HK-2 (cell line): ENCODE results near the gene CAPN10.
"Not testable (repeated sequence)": the region's sequence is repeated elsewhere in the genome, so short reads cannot be mapped to it uniquely, and the experiment has no call there.

Experiments
- DNase-seq: peaks from one replicate; pipeline ENCODE4 v3.0.0-alpha.2; 2018; ENCODE audit not compliant: unreplicated experiment

Gene CAPN10, protein sequence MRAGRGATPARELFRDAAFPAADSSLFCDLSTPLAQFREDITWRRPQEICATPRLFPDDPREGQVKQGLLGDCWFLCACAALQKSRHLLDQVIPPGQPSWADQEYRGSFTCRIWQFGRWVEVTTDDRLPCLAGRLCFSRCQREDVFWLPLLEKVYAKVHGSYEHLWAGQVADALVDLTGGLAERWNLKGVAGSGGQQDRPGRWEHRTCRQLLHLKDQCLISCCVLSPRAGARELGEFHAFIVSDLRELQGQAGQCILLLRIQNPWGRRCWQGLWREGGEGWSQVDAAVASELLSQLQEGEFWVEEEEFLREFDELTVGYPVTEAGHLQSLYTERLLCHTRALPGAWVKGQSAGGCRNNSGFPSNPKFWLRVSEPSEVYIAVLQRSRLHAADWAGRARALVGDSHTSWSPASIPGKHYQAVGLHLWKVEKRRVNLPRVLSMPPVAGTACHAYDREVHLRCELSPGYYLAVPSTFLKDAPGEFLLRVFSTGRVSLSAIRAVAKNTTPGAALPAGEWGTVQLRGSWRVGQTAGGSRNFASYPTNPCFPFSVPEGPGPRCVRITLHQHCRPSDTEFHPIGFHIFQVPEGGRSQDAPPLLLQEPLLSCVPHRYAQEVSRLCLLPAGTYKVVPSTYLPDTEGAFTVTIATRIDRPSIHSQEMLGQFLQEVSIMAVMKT

GRCh38 chr2:240586198-240586918, at the start of gene CAPN10:
Gene CAPN10 (plus strand): TSS chr2:240586734. CDS start chr2:240586912, 178 bp downstream.
- DNase-seq = peak; percentile 98

DNA sequence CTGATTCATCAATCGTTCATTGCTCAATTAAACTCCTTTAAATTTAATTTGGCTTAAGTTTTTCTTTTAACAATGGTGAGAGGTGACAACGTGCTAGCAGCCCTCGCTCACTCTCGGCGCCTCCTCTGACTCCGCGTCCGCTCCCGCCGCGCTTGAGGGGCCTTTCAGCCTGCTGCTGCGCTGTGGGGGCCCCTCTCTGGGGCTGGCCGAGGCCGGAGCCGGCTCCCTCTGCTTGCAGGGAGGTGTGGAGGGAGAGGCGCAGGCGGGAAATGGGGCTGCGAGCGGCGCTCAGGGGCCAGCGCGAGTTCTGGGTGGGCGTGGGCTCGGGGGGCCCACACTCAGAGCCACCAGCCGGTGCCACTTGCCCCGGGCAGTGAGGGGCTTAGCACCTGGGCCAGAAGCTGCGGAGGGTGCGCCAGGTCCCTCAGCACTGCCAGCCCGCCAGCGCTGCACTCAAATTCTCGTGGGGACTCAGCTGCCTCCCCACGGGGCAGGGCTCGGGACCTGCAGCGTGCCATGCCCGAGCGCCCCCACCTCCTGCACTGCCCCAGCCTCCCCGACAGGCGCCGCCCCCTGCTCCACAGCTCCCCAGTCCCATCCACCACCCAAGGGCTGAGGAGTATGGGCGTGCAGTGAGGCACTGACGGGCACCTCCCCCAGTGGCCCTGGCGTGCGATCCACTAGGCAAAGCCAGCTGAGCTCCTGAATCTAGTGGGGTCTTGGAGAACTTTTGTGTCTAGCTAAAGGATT, 48.3 kb upstream of the CAPN10 start:
- no peak for DNase-seq

- DNase-seq = not testable (repeated sequence)
These were observed 47.4 kb upstream of the CAPN10 start for GRCh38 chr2:240539101-240539500.

- DNase-seq = no peak
These were observed 46.6 kb upstream of the CAPN10 start for GRCh38 chr2:240539906-240540305.

GRCh38 chr2:240551288-240551687, 35.2 kb upstream of the CAPN10 start:
- DNase-seq = no peak

- DNase-seq = no peak
These were observed 34.7 kb upstream of the CAPN10 start for GRCh38 chr2:240551811-240552210.

DNA sequence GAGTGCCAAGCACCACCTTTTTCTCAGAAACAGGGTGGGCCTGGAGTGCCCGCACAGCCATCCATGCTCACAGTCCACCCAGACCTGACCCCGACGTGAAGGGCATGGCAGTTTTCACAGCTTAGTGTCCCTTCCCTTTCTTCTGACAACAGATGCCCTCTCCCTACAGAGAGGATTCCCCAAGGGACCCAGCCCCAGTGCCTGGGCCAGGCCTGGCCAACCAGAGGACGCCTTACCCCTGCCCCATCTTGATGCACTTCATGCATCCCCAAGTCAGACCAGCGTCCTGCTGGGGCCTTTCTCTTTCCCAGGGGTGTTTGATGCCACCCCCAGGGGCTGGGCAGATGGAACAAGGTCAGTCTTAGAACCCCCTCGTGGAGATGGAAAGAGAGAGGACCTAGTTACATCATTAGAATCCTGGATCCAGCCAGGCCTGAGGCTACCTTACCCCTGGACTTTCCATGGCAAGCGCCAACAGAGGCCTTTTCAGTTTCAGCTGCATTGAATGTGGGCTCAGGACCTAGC, 32.5 kb upstream of the CAPN10 start:
- no peak for DNase-seq

- no peak for DNase-seq
These were observed 31.6 kb upstream of the CAPN10 start for GRCh38 chr2:240554767-240555493.

- no peak for DNase-seq
These were observed 30.8 kb upstream of the CAPN10 start for GRCh38 chr2:240555541-240556250.

GRCh38 chr2:240556553-240557100, 29.9 kb upstream of the CAPN10 start:
- DNase-seq = no peak

DNA sequence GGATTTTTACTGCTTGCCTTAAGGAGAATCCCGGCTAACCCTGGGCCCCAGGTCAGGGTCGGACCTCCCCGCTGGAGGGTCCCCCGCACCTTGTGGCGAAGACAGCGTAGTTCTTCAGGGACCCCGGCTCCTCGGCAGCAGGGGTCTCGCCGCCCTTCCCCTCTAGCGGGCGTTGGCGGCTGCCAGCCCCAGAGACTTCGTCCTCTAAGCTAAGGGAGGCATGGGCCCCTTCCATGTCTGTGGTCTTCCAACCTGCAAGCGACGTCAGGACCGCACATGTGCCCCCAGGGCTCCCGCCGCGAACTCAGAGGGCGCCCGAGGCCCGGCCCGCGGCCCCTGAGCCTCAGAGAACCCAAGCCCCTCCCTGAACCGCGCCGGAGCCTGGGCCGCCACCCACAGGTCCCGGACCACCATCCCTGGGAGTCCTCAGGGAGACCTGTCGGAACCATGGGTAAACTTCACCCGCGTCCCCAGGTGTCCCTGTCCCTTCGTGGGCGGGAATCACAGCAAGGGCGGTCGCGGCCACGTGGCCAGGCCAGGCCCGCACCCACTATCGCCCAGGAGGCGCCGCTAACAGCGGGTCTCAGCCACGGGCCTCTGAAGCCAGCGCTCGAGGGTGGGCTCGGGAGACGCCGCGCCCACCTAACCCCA, 29.3 kb upstream of the CAPN10 start:
- no peak for DNase-seq

DNA sequence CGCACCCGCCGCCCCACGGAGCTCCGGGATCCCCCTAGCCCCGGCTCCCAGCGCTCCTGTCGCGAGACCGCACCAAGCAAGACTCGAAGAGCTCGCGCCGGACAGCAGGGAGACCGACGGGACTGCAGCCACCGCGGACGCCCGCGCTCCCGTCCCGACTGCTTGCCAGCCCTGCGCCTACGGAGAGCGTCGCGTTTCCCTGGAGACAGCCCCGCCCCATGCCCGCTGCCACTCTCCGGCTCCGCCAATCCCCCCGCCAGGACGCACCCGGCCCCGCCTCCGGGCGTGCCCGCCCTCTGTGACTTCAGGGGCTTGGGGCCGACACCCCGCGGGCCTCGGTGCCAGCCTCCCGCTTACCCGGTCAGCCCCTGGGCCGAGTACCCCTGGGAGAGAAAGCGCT, 28.7 kb upstream of the CAPN10 start, which contains the start of gene ANKMY1:
Gene ANKMY1, minus strand, starts transcription at position 181 of the 400 bp plus-strand sequence. CDS start 653 bp downstream, outside the sequence.
- DNase-seq = no peak

GRCh38 chr2:240558236-240558761, 28.2 kb upstream of the CAPN10 start:
- DNase-seq = no peak

DNA sequence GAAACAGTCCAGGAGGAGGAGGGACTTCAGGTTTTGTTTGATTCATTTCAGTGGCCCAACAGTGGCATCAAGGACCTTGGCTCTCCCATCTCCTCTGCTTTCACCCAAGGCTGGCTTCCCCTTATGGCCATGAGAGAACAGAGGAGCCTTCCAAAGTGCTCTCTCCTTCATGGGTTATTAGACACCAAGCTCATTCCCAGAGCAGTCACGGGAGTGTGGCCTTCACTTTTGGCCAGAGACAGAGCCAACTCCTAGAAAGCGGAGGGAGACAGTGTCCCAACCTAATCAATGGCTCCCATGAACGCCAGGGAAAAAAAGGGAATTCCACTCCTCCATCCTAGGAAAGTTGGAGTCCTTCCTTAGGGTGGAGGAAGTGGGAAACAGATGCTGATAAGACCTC, 27.2 kb upstream of the CAPN10 start:
- DNase-seq = no peak

DNA sequence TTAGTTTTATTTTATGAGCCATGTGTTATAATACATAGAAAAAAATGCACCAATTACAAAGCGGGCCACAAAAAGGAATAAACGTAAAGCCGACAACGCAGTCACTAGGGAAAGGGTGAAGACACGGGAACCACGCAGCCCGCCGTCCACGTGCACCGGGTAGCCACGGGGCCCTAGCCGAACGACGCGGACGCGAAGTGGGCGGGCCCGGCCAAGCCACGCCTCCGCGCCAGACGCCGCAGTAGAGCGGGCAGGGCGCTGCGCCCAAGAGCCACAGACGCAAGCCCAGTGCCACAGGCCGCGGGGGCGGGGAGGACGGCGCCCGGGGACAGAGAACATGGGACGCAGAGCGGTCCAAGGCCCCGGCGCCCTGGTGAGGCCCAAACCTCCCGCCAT, 26.5 kb upstream of the CAPN10 start, which contains the start of gene DUSP28:
Gene DUSP28, plus strand, starts transcription at position 274 of the 396 bp plus-strand sequence. CDS start 328 bp downstream, outside the sequence.
- peak; percentile 92 for DNase-seq

GRCh38 chr2:240560480-240561324, 25.8 kb upstream of the CAPN10 start:
- DNase-seq = peak; percentile 99

DNA sequence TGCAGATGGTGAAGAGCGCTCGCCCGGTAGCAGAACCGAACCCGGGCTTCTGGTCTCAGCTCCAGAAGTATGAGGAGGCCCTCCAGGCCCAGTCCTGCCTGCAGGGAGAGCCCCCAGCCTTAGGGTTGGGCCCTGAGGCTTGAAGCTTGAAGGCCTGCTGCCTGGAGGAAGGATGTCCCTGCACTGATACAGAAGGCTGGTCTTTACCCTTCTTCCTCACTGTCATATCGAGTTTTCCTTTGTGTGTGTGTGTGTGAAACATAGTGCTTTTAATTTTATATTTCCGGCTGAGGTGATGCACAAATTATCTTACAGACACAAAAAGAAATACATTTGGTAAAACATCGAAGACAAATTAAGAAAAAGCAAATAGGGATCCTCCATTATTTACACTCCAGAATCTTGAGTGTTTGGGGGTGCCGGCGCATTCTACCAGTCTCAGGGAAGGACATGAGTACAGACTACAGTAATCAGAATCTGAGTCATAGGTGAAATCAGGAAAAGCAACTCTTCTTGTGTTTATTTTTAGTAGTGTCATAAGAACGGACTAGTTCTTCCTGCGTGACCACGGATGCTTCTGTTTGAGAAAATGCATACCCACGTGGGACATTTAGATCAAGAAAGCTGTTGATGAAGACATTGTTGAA, 25.1 kb upstream of the CAPN10 start:
- no peak for DNase-seq
